ENCODE measurements around the gene CELF2. TPM values are rescaled to one million over a fixed set of nuclear protein-coding genes. Genes with fewer than 3 reads are reported as not detected.
A peak's percentile ranks its signal among the peaks of the same experiment; 100 is the strongest.

Gene CELF2
- total and polyA plus RNA-seq, 9 of the 15 experiments (the other 6 are each of a cell fraction or from before 2014, with no cell fraction given) = 4.0 to 20.3 (median 11.1) TPM

GRCh38 chr10:11165591-11166543 is 148.2 kb downstream of the CELF2 start (continued):
- TF ChIP-seq YY1 (IDR thresholded peaks at IDR 0.05; ENCODE audit: borderline replicate concordance in 1 of 3, control insufficient read depth in 1 of 3, extremely low read depth in 1 of 3, insufficient read depth in 3 of 3, insufficient read length in 1 of 3, insufficient replicate concordance in 2 of 3, low read depth in 1 of 3, low read length in 2 of 3) (peak in 2 of 3 experiments; percentile 48 to 84), TBP (optimal IDR thresholded peaks at IDR 0.05; ENCODE audit: low read depth, low read length) (peak; percentile 26), L3MBTL2 (IDR thresholded peaks at IDR 0.05) (peak; percentile 67), MTA3 (IDR thresholded peaks at IDR 0.05; ENCODE audit: borderline replicate concordance) (peak; percentile 26; the same call in 1 of the 2 replicates), EP300 (IDR thresholded peaks at IDR 0.05; ENCODE audit: low read length) (no peak), SRSF7 (optimal IDR thresholded peaks at IDR 0.05; ENCODE audit: low read depth, low read length) (no peak), ELK1 (CRISPR knock-in tag; IDR thresholded peaks at IDR 0.05) (no peak), ILK (tag; IDR thresholded peaks at IDR 0.05; ENCODE audit: borderline replicate concordance, low read depth) (no peak), E2F3 (CRISPR knock-in tag; IDR thresholded peaks at IDR 0.05) (no peak), RBFOX2 (IDR thresholded peaks at IDR 0.05; ENCODE audit: low read depth, low read length) (peak; percentile 73), HNRNPL (IDR thresholded peaks at IDR 0.05; ENCODE audit: low read depth, low read length) (no peak), SMARCA4 (IDR thresholded peaks at IDR 0.05) (0 out of 2 replicates have a peak, but pooled peaks have one; percentile 23), MAX (CRISPR knock-in tag; IDR thresholded peaks at IDR 0.05) (0 out of 2 replicates have a peak, but pooled peaks have one; percentile 13), ZFPM2 (CRISPR knock-in tag; IDR thresholded peaks at IDR 0.05) (no peak), FOXA3 (CRISPR knock-in tag; conservative IDR thresholded peaks at IDR 0.05 in 1 of 2, IDR thresholded peaks at IDR 0.05 in 1 of 2) (no peak), ZNF551 (CRISPR knock-in tag; IDR thresholded peaks at IDR 0.05) (no peak)

All from K562 (cell line).